Activated naive CD4-positive, alpha-beta T cell (primary cell): ENCODE measurements around the gene EMC1.
A peak's percentile ranks its signal among the peaks of the same experiment; 100 is the strongest.
"Not testable (repeated sequence)": the region's sequence is repeated elsewhere in the genome, so short reads cannot be mapped to it uniquely, and the experiment has no call there.

Experiments
- DNase-seq, 4 experiments: peaks; one replicate each; lab custom pipeline; 2025; lab: John Stamatoyannopoulos, UW

The EMC1 gene

DNA sequence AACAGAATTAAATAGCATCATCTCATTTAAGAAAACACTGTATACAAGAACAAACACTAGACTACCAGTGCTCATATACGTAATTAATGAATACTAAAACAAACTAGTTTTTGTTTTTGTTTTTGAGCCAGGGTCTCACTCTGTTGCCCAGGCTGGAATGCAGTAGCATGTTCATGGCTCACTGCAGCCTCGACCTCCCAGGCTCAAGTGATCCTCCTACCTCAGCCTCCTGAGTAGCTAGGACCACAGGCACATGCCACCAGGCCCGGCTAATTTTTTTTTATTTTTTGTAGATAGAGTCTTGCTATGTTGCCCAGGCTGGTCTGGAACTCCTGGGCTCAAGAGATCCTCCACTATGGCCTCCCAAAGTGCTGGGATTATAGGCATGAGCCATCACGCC lies 34.7 kb downstream of the EMC1 start:
- DNase-seq: not testable (repeated sequence)

DNA sequence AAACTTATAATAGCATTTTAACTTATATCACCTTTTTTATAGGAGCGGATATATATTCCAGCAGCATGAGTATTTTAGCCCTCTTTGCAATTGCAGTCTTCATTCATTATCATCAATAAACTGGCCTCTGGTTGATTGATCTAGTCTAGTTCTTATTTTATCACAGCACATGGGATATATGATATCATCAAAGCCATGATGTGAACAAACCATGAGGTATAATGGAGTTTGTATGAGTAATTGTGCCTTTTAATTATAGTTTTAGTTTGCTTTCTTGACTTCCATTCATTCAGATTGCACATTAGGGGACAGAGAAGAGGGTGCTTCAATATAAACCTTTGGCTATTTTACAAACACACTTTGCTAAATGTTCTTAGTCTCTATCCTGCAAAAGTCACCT lies 37.7 kb downstream of the EMC1 start:
- DNase-seq: no peak

- no peak for DNase-seq
These were observed 39.2 kb downstream of the EMC1 start for GRCh38 chr1:19212167-19212566.

DNA sequence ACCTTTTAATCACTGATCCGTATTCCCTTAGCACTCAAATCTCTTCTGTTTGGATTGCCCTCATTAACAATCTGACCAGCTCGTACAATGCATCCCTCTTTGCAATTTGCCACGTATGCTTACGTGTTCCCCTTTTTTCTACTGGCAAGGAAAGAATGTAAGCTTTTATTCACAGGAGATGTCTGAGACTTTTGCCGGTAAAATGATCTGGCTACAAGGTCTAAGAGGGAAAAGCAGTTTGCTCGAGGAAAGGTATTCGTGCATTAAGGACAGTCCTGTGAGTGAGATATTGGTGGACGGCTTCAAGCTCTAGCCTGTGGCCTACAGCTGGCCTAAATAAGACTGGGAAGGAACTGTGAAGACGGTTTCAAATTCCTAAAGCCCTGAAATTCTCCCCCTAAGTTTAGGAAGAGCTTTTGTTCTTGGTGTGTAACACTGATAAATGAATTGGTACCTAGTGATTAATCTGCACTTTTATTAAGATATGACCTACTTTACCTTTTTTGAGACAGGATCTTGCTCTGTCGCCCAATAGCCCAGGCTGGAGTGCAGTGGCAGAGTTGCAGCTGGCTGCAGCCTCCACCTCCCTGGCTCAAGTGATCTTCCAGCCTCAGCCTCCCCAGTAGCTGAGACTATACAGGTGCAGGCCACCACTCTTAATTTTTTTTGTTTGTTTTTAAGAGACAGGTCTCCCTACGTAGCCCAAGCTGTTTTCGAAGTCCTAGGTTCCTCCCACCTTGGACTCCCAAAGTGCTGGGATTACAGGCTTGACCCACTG lies 40.4 kb downstream of the EMC1 start:
- DNase-seq: no peak

- DNase-seq: peak; percentile 91 to 96 (median 94)
These were observed 41.1 kb downstream of the EMC1 start, which contains the start of gene UBR4 for GRCh38 chr1:19209990-19210771. TSS of gene UBR4 (minus strand) at chr1:19210266. CDS start at chr1:19210248, 18 bp downstream.

DNA sequence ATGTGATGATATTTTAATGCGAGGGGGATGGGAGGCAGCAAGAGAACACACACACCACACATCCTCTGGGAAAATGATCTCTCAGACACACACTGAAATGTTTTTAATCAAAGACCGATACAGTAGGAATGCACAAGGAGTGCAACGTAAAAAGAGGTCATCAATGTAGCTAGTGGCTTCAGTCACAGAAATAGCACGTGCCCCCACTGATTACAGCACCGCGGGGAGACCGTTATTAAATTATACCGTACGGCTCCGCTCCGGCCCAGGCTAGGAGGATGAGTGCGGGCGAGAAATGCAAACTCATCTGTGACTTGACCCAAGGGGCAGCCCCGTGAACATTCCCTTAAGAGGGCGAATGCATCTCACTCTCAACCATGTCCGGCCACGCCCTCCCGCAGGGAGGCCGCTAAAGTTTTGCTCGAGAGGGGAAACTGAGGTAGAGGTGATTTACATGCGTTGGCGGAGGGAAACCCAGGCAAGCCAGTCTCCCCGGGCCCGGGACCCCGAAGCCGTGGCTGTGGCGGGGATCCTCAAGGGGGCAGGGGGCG lies 41.8 kb downstream of the EMC1 start:
- peak in 2 of 4 experiments; percentile 40 to 62 for DNase-seq

DNA sequence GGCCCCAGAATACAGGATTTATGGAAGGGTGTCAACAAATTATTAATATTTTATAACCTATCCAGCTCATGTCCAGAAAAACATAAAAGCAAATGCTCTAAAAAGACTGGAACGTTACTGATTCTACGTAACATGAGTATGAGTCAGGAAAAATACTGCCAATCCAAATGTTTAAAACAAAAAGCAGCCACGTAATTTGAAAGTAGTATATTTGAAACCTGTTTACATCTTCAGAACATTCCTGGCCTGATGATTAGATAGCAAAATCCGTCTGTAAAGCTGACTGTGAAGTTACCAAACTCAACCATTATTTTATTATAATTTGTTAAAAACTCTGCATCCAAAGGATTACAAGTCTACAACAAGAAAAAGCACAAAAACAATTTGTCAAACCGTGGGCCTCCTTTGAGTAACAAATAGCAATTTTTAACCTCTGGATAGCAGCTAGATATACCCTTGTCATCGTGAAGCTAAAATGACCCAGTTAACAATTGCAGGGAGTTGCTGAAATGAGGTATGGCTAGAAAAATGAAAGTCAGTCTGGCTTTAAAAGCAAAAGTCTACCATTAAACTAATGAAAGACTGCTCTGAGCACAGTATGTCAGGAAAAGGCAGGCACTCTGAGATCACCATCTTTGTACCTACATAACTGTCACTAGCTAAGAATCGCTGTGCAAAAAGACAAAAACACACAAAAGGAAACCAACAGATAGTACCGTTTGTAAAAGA lies 42.5 kb downstream of the EMC1 start:
- DNase-seq: no peak

DNA sequence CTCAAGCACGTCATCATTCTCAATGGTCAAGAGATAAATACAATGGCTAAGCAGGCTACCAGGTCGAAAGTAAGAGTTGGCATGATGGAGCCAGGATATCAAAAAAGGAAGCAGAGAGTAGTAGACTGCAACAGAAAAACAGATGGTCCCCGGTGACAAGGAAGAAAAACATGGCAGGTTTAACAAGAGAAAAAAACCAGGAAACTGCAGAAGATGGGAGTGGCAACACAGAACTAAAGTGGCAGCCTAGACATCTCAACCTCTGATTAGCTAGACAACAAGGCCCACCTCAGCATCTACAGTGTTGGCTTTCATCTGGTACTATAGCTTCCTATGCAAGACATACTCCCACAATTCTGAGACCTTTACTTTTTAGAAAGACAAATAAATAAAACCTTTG lies 44.4 kb downstream of the EMC1 start:
- no peak for DNase-seq

GRCh38 chr1:19205845-19206244 lies 45.5 kb downstream of the EMC1 start:
- no peak for DNase-seq

DNA sequence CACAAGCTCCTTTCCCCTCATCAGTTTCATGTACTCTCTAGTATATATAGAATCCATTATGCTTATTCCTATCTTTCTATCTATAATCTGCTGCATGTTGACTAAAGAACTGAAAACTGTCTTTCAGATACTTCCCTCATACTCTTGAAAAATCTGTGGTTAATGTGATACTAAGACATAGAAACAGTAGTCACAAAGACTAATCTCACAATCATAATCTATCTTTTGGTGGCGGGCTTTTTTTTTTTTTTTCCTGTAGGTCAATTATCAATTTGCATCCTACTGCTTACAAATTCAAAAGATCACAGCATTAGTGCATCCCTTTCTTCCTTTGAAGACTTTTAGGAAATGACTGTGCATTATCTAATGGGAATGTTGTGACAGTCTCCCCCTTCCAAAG lies 45.9 kb downstream of the EMC1 start:
- no peak for DNase-seq

- DNase-seq: no peak
These were observed 46.7 kb downstream of the EMC1 start for GRCh38 chr1:19204446-19205266.

GRCh38 chr1:19203440-19203839 lies 47.9 kb downstream of the EMC1 start:
- DNase-seq: no peak

DNA sequence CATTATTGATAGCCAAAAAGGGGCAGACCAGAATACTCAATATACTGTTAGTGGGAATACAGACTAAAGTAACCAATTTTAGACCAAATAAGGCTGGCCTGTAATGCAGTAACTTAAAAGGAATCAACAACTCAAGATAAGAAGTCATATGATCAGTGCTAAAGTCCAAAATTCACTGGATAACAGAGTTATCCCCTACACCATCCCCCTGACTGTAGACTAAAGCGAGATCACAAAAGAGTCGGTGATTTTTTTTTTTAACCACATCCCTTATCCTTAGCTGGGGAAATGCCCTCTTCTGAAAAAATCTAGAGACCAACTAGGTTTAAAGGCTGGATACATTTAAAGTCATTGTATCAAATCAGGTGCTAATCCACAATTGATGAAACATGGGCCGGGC lies 48.9 kb downstream of the EMC1 start:
- no peak for DNase-seq

- DNase-seq: no peak
These were observed 51.2 kb downstream of the EMC1 start for GRCh38 chr1:19199969-19200604.

- no peak for DNase-seq
These were observed 51.9 kb downstream of the EMC1 start for GRCh38 chr1:19199329-19199968.

DNA sequence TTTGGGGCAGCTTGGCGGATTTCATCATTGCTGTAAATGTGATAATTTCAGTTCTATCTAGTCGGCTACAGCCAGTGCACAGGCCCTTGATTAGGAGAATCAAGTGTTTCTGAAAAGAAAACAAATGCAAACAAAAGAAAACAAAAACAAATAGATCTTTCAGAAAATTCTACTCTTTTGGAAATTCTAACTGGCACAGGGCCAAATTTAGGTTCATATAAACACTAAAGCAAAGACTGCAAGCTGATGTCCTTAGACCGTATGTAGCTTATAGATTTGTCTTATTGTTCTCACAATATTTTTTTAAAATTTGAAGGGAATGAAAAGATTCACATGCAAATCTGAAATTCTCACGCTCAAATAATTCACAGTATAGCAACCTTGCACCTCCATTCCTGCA lies 52.5 kb downstream of the EMC1 start:
- DNase-seq: no peak

- no peak for DNase-seq
These were observed 53.5 kb downstream of the EMC1 start for GRCh38 chr1:19197845-19198244.

- DNase-seq: no peak
These were observed 55.0 kb downstream of the EMC1 start for GRCh38 chr1:19196331-19196730.

- no peak for DNase-seq
These were observed 58.3 kb downstream of the EMC1 start for GRCh38 chr1:19193004-19193403.

DNA sequence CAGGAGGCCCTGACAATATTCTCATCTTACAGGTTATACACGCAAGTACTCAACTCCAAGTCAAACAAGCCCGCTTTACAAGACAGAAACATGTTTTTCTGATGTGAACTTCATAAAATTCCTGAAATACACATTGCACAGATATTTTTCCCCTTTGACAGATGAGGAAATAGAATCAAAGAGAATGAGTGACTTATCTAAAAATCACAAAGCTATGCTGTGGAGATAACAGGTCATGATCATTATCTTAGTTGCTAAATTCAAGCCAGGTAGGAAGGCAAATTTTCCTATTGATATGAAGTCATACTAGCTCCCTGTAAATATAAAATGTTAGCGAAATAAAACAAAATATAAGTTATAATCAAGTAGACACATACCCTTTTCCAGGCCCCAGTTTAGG lies 59.5 kb downstream of the EMC1 start:
- DNase-seq: no peak
